Endothelial cell of umbilical vein (primary cell): ENCODE measurements around the gene LNPEP.

Source experiments
- CTCF ChIP-seq, 2 donors: IDR thresholded peaks; 1 replicate in 1 of 2; 2 replicates in 1 of 2; pipeline ENCODE4 v1.5.1; 2011; ENCODE audit warnings: low read length in 2 of 2, mild to moderate bottlenecking in 2 of 2, moderate library complexity in 2 of 2, control low read depth in 1 of 2, inconsistent platforms in 1 of 2, low read depth in 1 of 2; ENCODE audit not compliant: insufficient read depth in 1 of 2; ENCODE audit errors: extremely low read depth in 1 of 2
- EZH2 ChIP-seq: IDR thresholded peaks from 2 replicates; pipeline ENCODE4 v1.6.1; 2012; ENCODE audit warnings: borderline replicate concordance, low read depth, mild to moderate bottlenecking, moderate library complexity, low read length, inconsistent platforms; ENCODE audit not compliant: severe bottlenecking
- FOS ChIP-seq: IDR thresholded peaks from 2 replicates; pipeline ENCODE4 v1.6.1; 2011; ENCODE audit warnings: mild to moderate bottlenecking, low read length, moderate library complexity, borderline replicate concordance; ENCODE audit not compliant: insufficient read depth
- JUN ChIP-seq: IDR thresholded peaks from 2 replicates; pipeline ENCODE4 v1.6.1; 2011; ENCODE audit warnings: borderline replicate concordance, low read depth; ENCODE audit not compliant: insufficient read length, insufficient read depth
- MAX ChIP-seq: IDR thresholded peaks from 2 replicates; pipeline ENCODE4 v1.6.1; 2011; ENCODE audit not compliant: insufficient read depth, insufficient read length
- MYC ChIP-seq: IDR thresholded peaks from one replicate; pipeline ENCODE4 v1.6.1; 2011; ENCODE audit warnings: mild to moderate bottlenecking, low read depth, low read length
- POLR2A ChIP-seq: IDR thresholded peaks from 2 replicates; pipeline ENCODE4 v1.6.1; 2012; ENCODE audit warnings: low read depth, mild to moderate bottlenecking, control low read depth, low read length
- POLR2AphosphoS5 ChIP-seq: IDR thresholded peaks from 2 replicates; pipeline ENCODE4 v1.6.1; 2012; ENCODE audit warnings: low read depth, mild to moderate bottlenecking, control low read depth, low read length, moderate library complexity; ENCODE audit not compliant: insufficient read depth

- TF ChIP-seq CTCF (IDR thresholded peaks at IDR 0.05; ENCODE audit: extremely low read depth in 1 of 2, insufficient read depth in 1 of 2, low read depth in 1 of 2, low read length in 2 of 2) (no peak), POLR2A (no peak), JUN (no peak), EZH2 (no peak), MAX (no peak), POLR2AphosphoS5 (no peak), FOS (no peak), MYC (no peak)
Observed at GRCh38 chr5:97000391-97000790, 64.5 kb downstream of the LNPEP start.
